Activated B cell treated with CpG ODN at 0.5 μM for 24 hours (primary cell): ENCODE results near the gene KCNK3. TPM values are rescaled to one million over a fixed set of nuclear protein-coding genes. Genes with fewer than 3 reads are reported as not detected.
"Not testable (repeated sequence)": the region's sequence is repeated elsewhere in the genome, so short reads cannot be mapped to it uniquely, and the experiment has no call there.

Experiments used
- ATAC-seq: fragments of 200-7000 bp; cut with Tn5 transposase; one replicate; pipeline ENCODE4 v1.10.0; 2021; ENCODE audit warnings: low read depth, mild to moderate bottlenecking, moderate library complexity
- CTCF ChIA-PET: fragments of 350-600 bp; sonication (Branson Sonifier 250); formaldehyde crosslinking; loops from one replicate; lab custom pipeline; 2021; ENCODE audit warnings: antibody characterized with exemption; lab: Charles Lee
- POLR2A ChIA-PET: fragments of 350-600 bp; sonication (Branson Sonifier 250); formaldehyde crosslinking; loops from one replicate; lab custom pipeline; 2021; ENCODE audit warnings: antibody characterized with exemption; lab: Charles Lee
- DNase-seq: peaks from one replicate; pipeline ENCODE4 v3.0.0; 2022
- H3K27ac Mint-ChIP-seq: one replicate; pipeline ENCODE4 v1.8.0; 2020; ENCODE audit warnings: mixed read lengths
- H3K27me3 Mint-ChIP-seq: one replicate; pipeline ENCODE4 v1.8.0; 2021; ENCODE audit warnings: mixed read lengths
- H3K36me3 Mint-ChIP-seq: one replicate; pipeline ENCODE4 v1.8.0; 2021; ENCODE audit warnings: low read depth, mixed read lengths
- H3K4me1 Mint-ChIP-seq: one replicate; pipeline ENCODE4 v1.8.0; 2021; ENCODE audit warnings: mixed read lengths
- H3K4me3 Mint-ChIP-seq: one replicate; pipeline ENCODE4 v1.8.0; 2020; ENCODE audit warnings: mild to moderate bottlenecking, mixed read lengths
- H3K9me3 Mint-ChIP-seq: one replicate; pipeline ENCODE4 v1.8.0; 2020; ENCODE audit warnings: mixed read lengths
- intact Hi-C: fragments of 100-400 bp; cut with micrococcal nuclease; formaldehyde crosslinking; loops from one replicate; pipeline ENCODE4 v1.15.1; 2024
- total RNA-seq: library from RNA; stranded (reverse); gene quantifications from 2 replicates; pipeline ENCODE4 v1.2.3, GENCODE V29; 2022
- TF ChIP-seq, protein P1 (sequence below): fragments of 200-600 bp; IDR thresholded peaks from one replicate; pipeline ENCODE4 v1.8.0; 2022; ENCODE audit warnings: antibody characterized with exemption, mild to moderate bottlenecking

KCNK3 gene
- total RNA-seq, 1 donor from 2014 or later = not detected

DNA sequence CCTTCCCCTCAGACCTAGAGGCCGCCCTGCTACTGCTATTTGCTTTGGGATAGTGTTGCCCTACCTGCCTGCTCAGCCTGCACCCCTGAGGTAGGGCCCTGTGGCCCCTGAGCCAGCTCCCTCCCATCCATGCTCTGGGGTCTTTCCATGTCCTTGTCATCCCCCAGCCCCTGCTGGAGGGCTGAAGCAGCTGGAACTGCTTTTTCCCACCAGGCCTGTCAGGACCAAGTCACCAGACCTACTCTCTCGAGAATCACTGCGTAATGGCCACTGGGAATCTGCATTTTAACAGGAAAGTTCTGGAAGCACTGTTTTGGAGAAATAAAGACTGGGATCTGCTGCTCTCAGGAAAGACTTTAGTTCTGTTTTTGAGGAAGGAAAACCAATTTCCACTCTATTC, 51.3 kb downstream of the KCNK3 start:
- no peak overlapping the region for H3K4me3 Mint-ChIP-seq
- no peaks in the 10 kb centered on the region for H3K36me3 Mint-ChIP-seq
- TF ChIP-seq, protein P1, sequence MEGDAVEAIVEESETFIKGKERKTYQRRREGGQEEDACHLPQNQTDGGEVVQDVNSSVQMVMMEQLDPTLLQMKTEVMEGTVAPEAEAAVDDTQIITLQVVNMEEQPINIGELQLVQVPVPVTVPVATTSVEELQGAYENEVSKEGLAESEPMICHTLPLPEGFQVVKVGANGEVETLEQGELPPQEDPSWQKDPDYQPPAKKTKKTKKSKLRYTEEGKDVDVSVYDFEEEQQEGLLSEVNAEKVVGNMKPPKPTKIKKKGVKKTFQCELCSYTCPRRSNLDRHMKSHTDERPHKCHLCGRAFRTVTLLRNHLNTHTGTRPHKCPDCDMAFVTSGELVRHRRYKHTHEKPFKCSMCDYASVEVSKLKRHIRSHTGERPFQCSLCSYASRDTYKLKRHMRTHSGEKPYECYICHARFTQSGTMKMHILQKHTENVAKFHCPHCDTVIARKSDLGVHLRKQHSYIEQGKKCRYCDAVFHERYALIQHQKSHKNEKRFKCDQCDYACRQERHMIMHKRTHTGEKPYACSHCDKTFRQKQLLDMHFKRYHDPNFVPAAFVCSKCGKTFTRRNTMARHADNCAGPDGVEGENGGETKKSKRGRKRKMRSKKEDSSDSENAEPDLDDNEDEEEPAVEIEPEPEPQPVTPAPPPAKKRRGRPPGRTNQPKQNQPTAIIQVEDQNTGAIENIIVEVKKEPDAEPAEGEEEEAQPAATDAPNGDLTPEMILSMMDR = no peak
- ATAC-seq (no peak), DNase-seq (no peak)
- intact Hi-C loops = no loop called here
- no peak overlapping the region for H3K27ac Mint-ChIP-seq
- no peaks in the 10 kb centered on the region for H3K9me3 Mint-ChIP-seq
- peaks cover 2% of the 10 kb centered on the region for H3K27me3 Mint-ChIP-seq
- H3K4me1 Mint-ChIP-seq = peaks cover 5% of the 10 kb centered on the region
- ChIA-PET CTCF (interaction anchor here (1.5 to 3.6 kb wide), 2 partner anchors 10 to 137 kb away, joined by 4 to 27 read pairs; no protein-coding TSS in a partner anchor), POLR2A (no interaction called here)

- H3K27ac Mint-ChIP-seq = no peak overlapping the region
- CTCF ChIA-PET = interaction anchor here (1.3 to 3.6 kb wide), 3 partner anchors 11 to 138 kb away, joined by 3 to 27 read pairs (median 4); no protein-coding TSS in a partner anchor
- peaks cover 8% of the 10 kb centered on the region for H3K4me1 Mint-ChIP-seq
- H3K36me3 Mint-ChIP-seq = no peaks in the 10 kb centered on the region
- H3K9me3 Mint-ChIP-seq = no peaks in the 10 kb centered on the region
- peaks cover 2% of the 10 kb centered on the region for H3K27me3 Mint-ChIP-seq
- ATAC-seq (no peak), DNase-seq (no peak)
- intact Hi-C loops = no loop called here
- TF ChIP-seq, protein P1 = no peak
- H3K4me3 Mint-ChIP-seq = no peak overlapping the region
- POLR2A ChIA-PET = no interaction called here
Measured at GRCh38 chr2:26744953-26745352, 52.4 kb downstream of the KCNK3 start.

- Mint-ChIP-seq H3K4me1 (peaks cover 13% of the 10 kb centered on the region), H3K27ac (no peak overlapping the region), H3K4me3 (no peak overlapping the region), H3K9me3 (no peaks in the 10 kb centered on the region), H3K36me3 (no peaks in the 10 kb centered on the region), H3K27me3 (peaks cover under 1% of the 10 kb centered on the region)
- ATAC-seq = peak; percentile 70
- DNase-seq = peak; percentile 54
- TF ChIP-seq, protein P1 = peak; percentile 44
- intact Hi-C loops = no loop called here
- POLR2A ChIA-PET = no interaction called here
- CTCF ChIA-PET = interaction anchor here (1.1 to 3.6 kb wide), 4 partner anchors 20 to 168 kb away, joined by 3 to 27 read pairs (median 4); no protein-coding TSS in a partner anchor
Measured at GRCh38 chr2:26745609-26746327, 53.2 kb downstream of the KCNK3 start.

DNA sequence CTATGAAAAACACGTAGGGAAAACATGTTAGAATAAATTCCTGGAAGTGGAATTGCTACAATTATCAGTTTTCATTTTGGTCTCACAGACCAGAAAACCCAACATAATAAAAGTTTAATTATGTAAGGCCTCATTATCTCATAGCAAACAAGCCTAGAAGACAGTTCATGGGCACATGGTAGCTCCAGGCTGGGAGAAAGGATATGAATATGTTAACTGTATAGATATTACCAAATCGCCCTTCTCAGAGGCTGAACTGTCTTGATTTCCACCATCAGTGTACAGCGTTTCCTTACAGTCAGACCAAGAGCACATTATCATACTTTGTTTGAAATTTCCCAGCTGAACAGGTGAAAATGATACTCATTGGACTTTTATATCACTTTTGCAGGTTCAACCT, 54.4 kb downstream of the KCNK3 start:
- H3K27ac Mint-ChIP-seq = no peak overlapping the region
- H3K9me3 Mint-ChIP-seq = no peaks in the 10 kb centered on the region
- POLR2A ChIA-PET = interaction anchor here (0.6 to 0.7 kb wide), 2 partner anchors 175 to 1667 kb away, joined by 3 to 4 read pairs; no protein-coding TSS in a partner anchor
- no peak overlapping the region for H3K4me3 Mint-ChIP-seq
- ATAC-seq (no peak), DNase-seq (no peak)
- H3K27me3 Mint-ChIP-seq = no peaks in the 10 kb centered on the region
- CTCF ChIA-PET = interaction anchor here (1.3 kb wide), 1 partner anchor 141 kb away, joined by 4 read pairs; no protein-coding TSS in a partner anchor
- H3K4me1 Mint-ChIP-seq = peaks cover 9% of the 10 kb centered on the region
- H3K36me3 Mint-ChIP-seq = no peaks in the 10 kb centered on the region
- TF ChIP-seq, protein P1 = no peak
- intact Hi-C loops = no loop called here

GRCh38 chr2:26749787-26750420, 57.4 kb downstream of the KCNK3 start:
- ATAC-seq, DNase-seq, H3K36me3 Mint-ChIP-seq, H3K27me3 Mint-ChIP-seq, intact Hi-C loops, CTCF ChIA-PET, H3K9me3 Mint-ChIP-seq, H3K27ac Mint-ChIP-seq: not testable (repeated sequence)
- H3K4me3 Mint-ChIP-seq = peak overlapping the region; percentile 53
- H3K4me1 Mint-ChIP-seq = peaks cover 12% of the 10 kb centered on the region
- POLR2A ChIA-PET = interaction anchor here (0.7 kb wide), 1 partner anchor 344 kb away, joined by 8 read pairs; no protein-coding TSS in a partner anchor

DNA sequence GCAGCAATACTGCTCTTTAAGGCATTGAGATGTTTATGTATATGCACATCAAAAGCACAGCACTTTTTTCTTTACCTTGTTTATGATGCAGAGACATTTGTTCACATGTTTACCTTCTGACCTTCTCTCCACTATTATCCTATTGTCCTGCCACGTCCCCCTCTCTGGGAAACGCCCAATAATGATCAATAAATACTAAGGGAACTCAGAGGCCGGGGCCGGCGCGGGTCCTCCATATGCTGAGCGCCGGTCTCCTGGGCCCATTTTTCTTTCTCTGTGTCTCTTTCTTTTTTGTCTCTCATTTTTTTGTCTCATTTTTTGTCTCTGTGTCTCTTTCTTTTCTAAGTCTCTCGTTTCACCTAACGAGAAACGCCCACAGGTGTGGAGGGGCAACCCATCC, 57.9 kb downstream of the KCNK3 start:
- H3K4me3 Mint-ChIP-seq, H3K27ac Mint-ChIP-seq, H3K36me3 Mint-ChIP-seq, H3K27me3 Mint-ChIP-seq, DNase-seq, ATAC-seq, POLR2A ChIA-PET, CTCF ChIA-PET, intact Hi-C loops, H3K9me3 Mint-ChIP-seq: not testable (repeated sequence)
- peaks cover 16% of the 10 kb centered on the region for H3K4me1 Mint-ChIP-seq
